Muscle of arm (tissue), 14 donors: ENCODE measurements around the gene ZNF23. TPM values are rescaled to one million over a fixed set of nuclear protein-coding genes. Genes with fewer than 3 reads are reported as not detected.
"Not testable (repeated sequence)": the region's sequence is repeated elsewhere in the genome, so short reads cannot be mapped to it uniquely, and the experiment has no call there.

ENCODE experiments used
- DNase-seq: peaks from one replicate; pipeline ENCODE4 v3.0.0-alpha.2; 2013
- long read RNA-seq, 11 donors: transcript quantifications; one replicate each; lab custom pipeline, GENCODE V29; 2026
- polyA plus RNA-seq, 12 donors: library from polyadenylated mRNA; unstranded; fragments of 120-200 nt; gene quantifications; one replicate each; pipeline ENCODE4 v1.2.1, GENCODE V29; 2013; ENCODE audit not compliant: insufficient read length in 12 of 12

The ZNF23 gene
- polyA plus RNA-seq: 10 to 100 TPM in 9 of 12 donors, 1 to 10 TPM in 2, not detected in 1; 9.5 to 15.4 (median 11.8) TPM
- long read RNA-seq, donor 1, full-length matches to known transcripts: 4 of 4 reads
- long read RNA-seq, donor 1, partial matches to known transcripts: 0 of 4 reads
- long read RNA-seq, donor 1, other reads (novel, unspliced or antisense): 0 of 4 reads
- long read RNA-seq, donor 2, full-length matches to known transcripts: 5 of 5 reads
- long read RNA-seq, donor 2, partial matches to known transcripts: 0 of 5 reads
- long read RNA-seq, donor 2, other reads (novel, unspliced or antisense): 0 of 5 reads
- long read RNA-seq, donor 3, full-length matches to known transcripts: 3 of 3 reads
- long read RNA-seq, donor 3, partial matches to known transcripts: 0 of 3 reads
- long read RNA-seq, donor 3, other reads (novel, unspliced or antisense): 0 of 3 reads
- long read RNA-seq, donor 4, full-length matches to known transcripts: 3 of 3 reads
- long read RNA-seq, donor 4, partial matches to known transcripts: 0 of 3 reads
- long read RNA-seq, donor 4, other reads (novel, unspliced or antisense): 0 of 3 reads
- long read RNA-seq, donor 5, full-length matches to known transcripts: 7 of 7 reads
- long read RNA-seq, donor 5, partial matches to known transcripts: 0 of 7 reads
- long read RNA-seq, donor 5, other reads (novel, unspliced or antisense): 0 of 7 reads
- long read RNA-seq, donor 6, full-length matches to known transcripts: 3 of 3 reads
- long read RNA-seq, donor 6, partial matches to known transcripts: 0 of 3 reads
- long read RNA-seq, donor 6, other reads (novel, unspliced or antisense): 0 of 3 reads
- long read RNA-seq, donor 7, partial matches to known transcripts: 0 of 1 reads
- long read RNA-seq, donor 7, other reads (novel, unspliced or antisense): 0 of 1 reads
- long read RNA-seq, donor 8, full-length matches to known transcripts: 3 of 3 reads
- long read RNA-seq, donor 8, partial matches to known transcripts: 0 of 3 reads
- long read RNA-seq, donor 8, other reads (novel, unspliced or antisense): 0 of 3 reads
- long read RNA-seq, donor 9, full-length matches to known transcripts: 4 of 4 reads
- long read RNA-seq, donor 9, partial matches to known transcripts: 0 of 4 reads
- long read RNA-seq, donor 9, other reads (novel, unspliced or antisense): 0 of 4 reads
- long read RNA-seq, donor 10, full-length matches to known transcripts: 2 of 2 reads
- long read RNA-seq, donor 10, partial matches to known transcripts: 0 of 2 reads
- long read RNA-seq, donor 10, other reads (novel, unspliced or antisense): 0 of 2 reads
- long read RNA-seq, donor 11, full-length matches to known transcripts: 3 of 3 reads
- long read RNA-seq, donor 11, partial matches to known transcripts: 0 of 3 reads
- long read RNA-seq, donor 11, other reads (novel, unspliced or antisense): 0 of 3 reads

GRCh38 chr16:71461686-71462648, at the start of gene ZNF23:
Gene ZNF23 (minus strand): TSS chr16:71462247. CDS start chr16:71456796, 5,451 bp downstream.
- DNase-seq: peak; percentile 86

- DNase-seq: no peak
Measured at GRCh38 chr16:71507061-71507460, 45.0 kb upstream of the ZNF23 start.

GRCh38 chr16:71504901-71505300, 42.9 kb upstream of the ZNF23 start:
- no peak for DNase-seq

GRCh38 chr16:71504051-71504450, 42.0 kb upstream of the ZNF23 start:
- DNase-seq: not testable (repeated sequence)

GRCh38 chr16:71501547-71501946, 39.5 kb upstream of the ZNF23 start:
- no peak for DNase-seq

GRCh38 chr16:71500964-71501363, 38.9 kb upstream of the ZNF23 start:
- no peak for DNase-seq

GRCh38 chr16:71499775-71500364, 37.8 kb upstream of the ZNF23 start:
- peak; percentile 36 for DNase-seq

- DNase-seq: no peak
Measured at GRCh38 chr16:71498031-71498430, 36.0 kb upstream of the ZNF23 start.

- DNase-seq: no peak
Measured at GRCh38 chr16:71493213-71493612, 31.2 kb upstream of the ZNF23 start.

GRCh38 chr16:71492786-71493185, 30.7 kb upstream of the ZNF23 start:
- DNase-seq: no peak

- DNase-seq: no peak
Measured at GRCh38 chr16:71491054-71491453, 29.0 kb upstream of the ZNF23 start.

GRCh38 chr16:71490361-71490760, 28.3 kb upstream of the ZNF23 start:
- no peak for DNase-seq

- no peak for DNase-seq
Measured at GRCh38 chr16:71489122-71489521, 27.1 kb upstream of the ZNF23 start, which contains the start of gene ZNF19. Gene ZNF19 (minus strand): TSS chr16:71489324. CDS start chr16:71482114, 7,210 bp downstream.

GRCh38 chr16:71484006-71484893, 22.2 kb upstream of the ZNF23 start:
- DNase-seq: peak; percentile 95

- DNase-seq: no peak
Measured at GRCh38 chr16:71482569-71482968, 20.5 kb upstream of the ZNF23 start.

- DNase-seq: no peak
Measured at GRCh38 chr16:71480956-71481355, 18.9 kb upstream of the ZNF23 start.

- no peak for DNase-seq
Measured at GRCh38 chr16:71479420-71479819, 17.4 kb upstream of the ZNF23 start.

- no peak for DNase-seq
Measured at GRCh38 chr16:71476457-71477124, 14.5 kb upstream of the ZNF23 start.
